LNCAP (cell line): ENCODE results near the gene EDRF1.

Experiments used
- TF ChIP-seq, protein P1 (sequence below): fragments of 450-650 bp; IDR thresholded peaks from 2 replicates; pipeline ENCODE4 v1.5.1; 2017; ENCODE audit warnings: mild to moderate bottlenecking

Gene EDRF1

DNA sequence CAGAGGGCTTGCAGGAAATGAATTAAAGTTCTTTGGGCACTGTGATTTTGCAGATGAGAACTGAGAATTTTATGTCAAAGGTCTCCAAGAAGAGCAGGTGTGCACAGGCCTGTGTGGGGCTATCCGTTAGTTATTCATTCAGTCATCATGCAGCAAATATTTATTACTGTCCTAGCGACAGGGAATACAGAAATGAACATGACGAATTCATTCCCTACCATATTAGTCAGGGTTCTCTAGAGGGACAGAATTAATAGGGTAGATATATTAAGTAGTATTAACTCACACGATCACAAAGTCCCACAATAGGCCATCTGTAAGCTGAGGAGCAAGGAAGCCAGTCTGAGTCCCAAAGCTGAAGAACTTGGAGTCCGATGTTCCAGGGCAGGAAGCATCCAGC, 59.0 kb downstream of the EDRF1 start:
- TF ChIP-seq, protein P1, sequence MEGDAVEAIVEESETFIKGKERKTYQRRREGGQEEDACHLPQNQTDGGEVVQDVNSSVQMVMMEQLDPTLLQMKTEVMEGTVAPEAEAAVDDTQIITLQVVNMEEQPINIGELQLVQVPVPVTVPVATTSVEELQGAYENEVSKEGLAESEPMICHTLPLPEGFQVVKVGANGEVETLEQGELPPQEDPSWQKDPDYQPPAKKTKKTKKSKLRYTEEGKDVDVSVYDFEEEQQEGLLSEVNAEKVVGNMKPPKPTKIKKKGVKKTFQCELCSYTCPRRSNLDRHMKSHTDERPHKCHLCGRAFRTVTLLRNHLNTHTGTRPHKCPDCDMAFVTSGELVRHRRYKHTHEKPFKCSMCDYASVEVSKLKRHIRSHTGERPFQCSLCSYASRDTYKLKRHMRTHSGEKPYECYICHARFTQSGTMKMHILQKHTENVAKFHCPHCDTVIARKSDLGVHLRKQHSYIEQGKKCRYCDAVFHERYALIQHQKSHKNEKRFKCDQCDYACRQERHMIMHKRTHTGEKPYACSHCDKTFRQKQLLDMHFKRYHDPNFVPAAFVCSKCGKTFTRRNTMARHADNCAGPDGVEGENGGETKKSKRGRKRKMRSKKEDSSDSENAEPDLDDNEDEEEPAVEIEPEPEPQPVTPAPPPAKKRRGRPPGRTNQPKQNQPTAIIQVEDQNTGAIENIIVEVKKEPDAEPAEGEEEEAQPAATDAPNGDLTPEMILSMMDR, result no peak

DNA sequence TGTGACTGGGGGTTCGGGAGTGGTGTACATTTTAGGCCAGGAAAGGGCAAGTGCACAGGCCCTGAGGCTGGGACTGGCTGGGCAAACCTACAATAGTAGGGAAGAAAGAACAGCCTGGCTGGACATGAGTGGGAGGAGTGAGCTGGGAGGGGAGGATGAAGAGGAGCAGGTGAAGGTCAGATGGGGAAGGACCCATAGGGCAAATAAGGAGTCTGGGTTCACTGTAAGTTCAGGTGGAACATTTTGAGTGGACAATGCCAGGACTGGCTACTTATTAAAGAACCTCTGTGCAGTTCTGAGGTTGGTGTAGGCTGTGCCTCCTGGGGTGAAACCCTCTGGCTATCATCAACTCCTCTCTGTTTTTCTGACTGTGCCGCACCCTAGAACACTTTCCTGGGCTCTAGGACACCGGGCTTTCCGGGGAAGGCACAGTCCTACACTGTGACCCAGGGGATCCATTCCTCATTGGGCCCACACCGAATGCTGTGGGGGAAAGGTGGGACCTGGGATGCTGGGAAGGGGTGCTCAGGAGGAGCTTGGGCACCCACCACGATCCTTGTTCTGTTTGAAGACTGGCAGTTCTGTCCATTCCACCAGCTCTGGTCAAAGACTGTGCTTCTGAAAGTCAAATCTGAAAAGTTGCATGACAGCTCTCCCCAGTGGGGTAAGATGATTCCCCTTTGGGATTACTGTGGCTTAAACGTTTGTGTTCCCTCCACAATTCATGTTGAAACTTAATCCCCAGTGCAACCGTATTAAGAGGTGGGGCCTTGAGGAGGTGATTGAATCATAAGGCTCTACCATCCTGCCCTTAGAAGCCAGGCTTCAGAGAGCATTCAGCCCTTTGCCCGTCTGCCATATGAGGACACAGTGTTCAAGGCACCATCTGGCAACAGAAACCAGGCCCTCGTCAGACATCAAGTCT, 60.2 kb downstream of the EDRF1 start:
- TF ChIP-seq, protein P1, result no peak

DNA sequence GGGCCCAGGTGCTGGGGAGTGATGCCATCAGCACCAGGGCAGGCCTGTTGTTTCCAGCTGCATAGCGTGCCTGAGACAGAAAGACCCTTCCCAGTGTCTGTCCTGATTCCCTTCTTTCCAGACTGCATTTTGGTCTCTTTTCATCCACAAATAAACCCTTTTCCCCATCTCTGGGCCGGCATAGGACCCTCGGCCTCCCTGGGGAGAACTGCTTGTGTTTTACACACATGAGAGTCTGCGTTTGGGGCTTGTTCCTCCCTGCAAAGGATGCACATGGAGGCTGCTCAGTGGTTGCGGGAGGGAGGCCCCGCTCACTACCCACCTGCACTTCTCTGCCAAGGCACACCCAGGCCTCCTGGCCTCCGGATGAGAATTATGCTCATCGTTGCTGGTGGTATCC, 61.9 kb downstream of the EDRF1 start:
- TF ChIP-seq, protein P1, result no peak

DNA sequence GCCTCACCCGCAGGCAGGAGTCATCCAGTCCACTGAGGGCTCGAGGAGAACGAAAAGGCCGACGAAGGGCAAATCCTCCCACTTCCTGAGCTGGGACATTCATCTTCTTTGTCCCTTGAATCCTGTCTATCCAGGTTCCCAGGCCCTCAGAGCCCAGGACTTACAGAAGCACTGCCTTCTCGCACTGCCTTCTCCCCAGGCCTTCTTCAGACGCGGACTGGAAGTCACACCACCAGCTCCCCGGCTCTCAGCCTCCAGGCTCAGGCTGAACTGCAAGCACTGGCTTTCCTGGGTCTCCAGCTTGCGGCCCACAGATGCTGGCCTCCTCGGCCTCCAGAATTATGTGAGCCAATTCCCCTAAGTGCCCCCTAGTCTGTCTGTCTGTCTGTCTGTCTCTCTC, 62.5 kb downstream of the EDRF1 start:
- TF ChIP-seq, protein P1, result no peak

DNA sequence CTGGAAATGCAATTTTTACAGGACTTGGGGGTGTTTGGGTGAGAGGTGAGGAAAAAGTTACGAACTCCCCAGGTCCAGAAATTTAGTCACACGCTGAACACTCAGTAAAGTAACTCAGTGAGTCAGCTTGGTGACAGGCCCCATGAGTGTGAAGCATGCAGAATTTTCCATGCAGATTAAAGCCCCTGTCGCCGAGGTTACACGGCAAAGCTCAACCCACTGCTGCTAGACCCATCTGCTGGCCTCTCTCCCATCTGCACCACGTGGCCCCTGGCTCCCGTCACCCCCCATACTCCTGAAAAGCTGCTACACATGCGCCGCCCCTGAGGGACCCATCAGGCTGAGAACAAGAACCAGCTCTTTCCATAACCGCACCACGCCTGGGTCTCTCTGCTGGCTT, 63.1 kb downstream of the EDRF1 start:
- TF ChIP-seq, protein P1, result no peak

DNA sequence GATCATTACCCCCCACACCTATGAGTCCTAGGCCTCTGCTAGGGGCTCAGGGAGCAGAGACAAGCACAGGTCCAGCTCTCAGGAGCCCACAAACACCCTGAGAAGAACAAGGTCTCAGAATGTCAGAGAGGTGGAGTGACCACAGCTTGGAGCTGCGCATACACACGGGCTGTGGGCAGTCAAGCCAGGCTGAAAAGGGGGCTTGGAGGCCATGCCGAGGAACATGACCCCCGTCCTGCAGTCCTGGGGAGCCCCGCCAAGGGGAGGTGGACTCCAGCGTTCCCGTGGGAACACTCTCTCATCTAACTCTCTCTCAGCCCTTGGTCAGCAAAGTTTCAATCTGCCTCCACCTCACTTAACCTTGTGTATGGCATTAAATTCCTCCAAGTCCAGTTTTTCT, 63.9 kb downstream of the EDRF1 start:
- TF ChIP-seq, protein P1, result no peak

DNA sequence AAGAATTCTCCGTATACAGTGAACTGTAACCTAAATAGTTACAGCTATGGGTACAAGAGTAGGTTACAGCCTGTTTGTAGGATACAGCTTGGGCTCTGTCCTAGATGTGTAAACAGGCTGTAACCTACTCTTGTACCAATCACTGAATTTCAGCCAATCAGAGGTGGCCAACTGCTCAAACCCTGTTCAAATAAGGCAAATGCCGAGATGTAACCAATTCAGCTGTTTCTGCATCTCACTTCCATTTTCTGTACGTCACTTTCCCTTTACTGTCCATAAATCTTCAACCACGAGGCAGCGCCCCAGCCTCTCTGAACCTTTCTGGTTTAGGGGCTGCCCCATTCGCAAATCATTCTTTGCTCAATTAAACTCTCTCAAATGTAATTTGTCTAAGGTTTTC, 64.4 kb downstream of the EDRF1 start:
- TF ChIP-seq, protein P1, result no peak
